CD4-positive, alpha-beta T cell treated with Interferon alpha-2 for 1 hour (primary cell): ENCODE data around the gene STK39.
"Not testable (repeated sequence)": the region's sequence is repeated elsewhere in the genome, so short reads cannot be mapped to it uniquely, and the experiment has no call there.

Source experiments
- DNase-seq, 2 donors: peaks; one replicate each; pipeline ENCODE4 v3.0.0-alpha.2; 2020 to 2022

Gene STK39

DNA sequence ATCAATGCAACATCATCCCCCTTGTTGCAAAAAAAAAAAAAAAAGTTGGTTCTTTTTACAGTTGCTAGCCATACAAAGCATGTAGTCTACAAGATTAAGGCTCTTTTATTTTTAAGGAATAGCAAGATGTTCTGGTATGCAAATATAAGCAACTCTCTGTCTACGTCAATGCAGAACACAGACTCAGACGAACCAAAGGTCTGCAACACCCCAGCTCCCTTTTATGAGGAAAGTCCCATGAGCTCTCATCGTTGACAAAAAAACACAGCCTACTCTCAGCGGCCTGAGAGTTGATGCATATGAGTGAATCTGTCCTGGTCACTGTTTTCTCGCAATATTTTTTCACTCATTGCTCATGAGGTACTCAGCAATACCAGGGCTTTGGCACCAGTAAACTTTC lies 112.9 kb downstream of the STK39 start:
- DNase-seq, result no peak

GRCh38 chr2:168132389-168132788 lies 115.0 kb downstream of the STK39 start:
- no peak for DNase-seq

DNA sequence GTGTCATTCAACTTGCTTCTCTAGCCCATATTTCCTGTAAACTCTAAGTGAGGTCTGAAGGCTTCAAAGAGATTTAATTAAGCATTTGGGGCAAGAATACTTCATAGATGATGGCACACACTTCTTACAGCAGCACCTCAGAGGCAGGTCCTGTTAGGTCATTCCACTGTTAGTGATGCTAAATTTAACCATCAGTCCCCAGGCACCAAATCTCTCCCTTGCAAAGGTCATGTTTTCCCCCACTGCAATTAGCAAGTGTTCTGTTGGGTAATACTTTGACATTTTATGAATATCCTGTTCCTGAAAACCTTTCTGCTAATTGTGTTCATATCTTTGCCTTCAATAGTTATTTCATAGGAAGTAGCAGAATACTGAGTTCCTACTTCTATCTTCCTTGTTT lies 117.0 kb downstream of the STK39 start:
- no peak for DNase-seq

DNA sequence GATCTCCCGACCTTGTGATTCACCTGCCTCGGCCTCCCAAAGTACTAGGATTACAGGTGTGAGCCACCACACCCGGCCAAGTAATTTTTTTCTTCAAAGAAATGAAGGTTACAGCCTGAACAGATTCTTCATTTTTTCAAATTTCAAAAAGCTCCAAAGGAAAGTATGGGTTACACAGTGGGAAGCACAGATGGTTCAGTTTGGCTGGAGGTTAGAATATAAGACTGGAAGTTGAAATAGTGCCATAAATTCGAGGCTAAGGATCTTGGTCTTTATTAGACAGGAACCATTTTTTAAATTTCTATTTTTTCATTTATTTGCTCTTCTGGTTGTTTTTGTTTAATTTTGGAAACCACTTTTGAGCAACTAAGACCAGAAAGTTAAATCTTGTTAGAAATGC lies 120.0 kb downstream of the STK39 start:
- DNase-seq, result no peak

DNA sequence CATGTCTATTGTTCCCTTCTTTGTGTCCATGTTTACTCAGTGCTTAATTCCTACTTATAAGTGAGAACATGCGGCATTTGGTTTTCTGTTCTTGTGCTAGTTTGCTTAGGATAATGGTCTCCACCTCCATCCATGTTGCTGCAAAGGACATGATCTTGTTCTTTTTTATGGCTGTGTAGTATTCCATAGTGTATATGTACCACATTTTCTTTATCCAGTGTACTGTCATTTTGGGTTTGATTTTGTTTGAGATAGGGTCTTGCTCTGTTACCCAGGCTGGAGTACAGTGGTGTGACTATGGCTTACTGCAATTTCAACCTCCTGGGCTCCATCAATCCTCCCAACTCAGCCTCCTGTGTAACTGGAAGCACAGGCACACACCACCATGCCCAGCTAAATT lies 125.2 kb downstream of the STK39 start:
- not testable (repeated sequence) for DNase-seq

GRCh38 chr2:168120730-168121129 lies 126.7 kb downstream of the STK39 start:
- no peak for DNase-seq

- DNase-seq, result no peak
Observed at GRCh38 chr2:168120310-168120709, 127.1 kb downstream of the STK39 start.

DNA sequence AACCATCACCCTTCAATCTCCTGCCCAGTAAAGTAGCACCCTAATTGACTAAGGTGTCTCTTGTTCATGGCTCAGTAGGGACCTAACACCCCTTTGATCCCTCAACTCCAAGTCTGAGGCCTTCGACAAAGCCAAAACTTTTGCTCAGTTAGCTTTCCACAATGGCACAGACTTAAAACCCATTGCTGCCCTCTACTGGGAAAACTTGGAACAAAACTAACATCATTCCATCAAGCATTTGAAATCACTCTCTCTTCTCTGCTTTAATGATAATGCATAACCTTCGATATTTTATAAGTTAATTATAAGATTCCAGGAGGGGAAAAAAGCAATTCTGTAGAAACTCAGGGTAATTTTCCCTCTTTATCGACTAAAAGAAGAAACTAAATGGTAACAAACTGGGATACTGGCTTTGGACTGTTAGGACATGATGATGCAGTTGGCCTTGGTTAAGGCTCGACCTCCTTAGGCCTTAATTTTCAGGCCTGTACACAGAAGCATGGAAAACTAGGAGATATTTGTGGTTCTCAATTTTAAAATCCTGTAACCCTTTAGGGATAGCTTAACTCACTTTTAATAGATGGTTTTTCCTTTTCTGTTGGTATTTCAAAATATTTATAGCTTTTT lies 127.8 kb downstream of the STK39 start:
- peak in 1 of 2 donors; percentile 49 for DNase-seq

DNA sequence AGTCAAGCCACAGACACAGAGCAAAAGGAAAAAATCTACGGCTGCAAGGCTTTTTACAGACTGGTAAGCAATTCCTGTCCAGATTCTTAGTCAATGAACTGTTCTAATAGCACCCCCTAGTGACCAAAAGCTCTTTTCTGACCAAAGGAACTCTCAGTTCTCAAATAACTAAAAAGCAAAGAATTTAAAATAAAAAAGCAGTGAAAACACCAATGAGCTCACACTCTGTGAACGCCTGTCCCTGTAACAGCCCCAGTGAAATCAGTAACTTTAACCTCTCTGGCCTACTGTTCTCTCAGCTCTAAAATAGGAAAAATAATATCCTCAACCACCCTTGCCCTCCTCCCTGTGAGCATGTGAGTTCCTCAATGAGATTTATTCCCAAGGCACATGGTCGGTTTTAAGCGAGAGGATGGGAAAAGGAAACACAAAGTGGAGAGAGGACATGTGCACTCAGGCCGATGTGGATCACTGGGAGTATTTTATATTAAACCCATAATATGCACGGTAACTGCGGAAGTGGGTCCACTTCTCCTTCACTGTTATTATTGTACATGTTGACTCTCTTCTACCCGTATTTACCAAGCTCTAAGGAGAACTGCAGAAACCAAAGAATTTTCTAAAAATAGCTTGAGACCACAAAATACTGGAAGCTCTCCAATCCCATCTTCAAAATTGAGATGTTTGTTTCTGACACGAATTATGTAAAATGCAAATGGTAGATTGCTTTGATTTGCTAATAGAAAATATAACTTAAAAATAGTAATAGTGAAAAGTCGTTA lies 128.5 kb downstream of the STK39 start:
- peak in 1 of 2 donors; percentile 66 for DNase-seq

GRCh38 chr2:168116448-168116847 lies 130.9 kb downstream of the STK39 start:
- DNase-seq, result no peak

- no peak for DNase-seq
Observed at GRCh38 chr2:168114619-168115018, 132.8 kb downstream of the STK39 start.

DNA sequence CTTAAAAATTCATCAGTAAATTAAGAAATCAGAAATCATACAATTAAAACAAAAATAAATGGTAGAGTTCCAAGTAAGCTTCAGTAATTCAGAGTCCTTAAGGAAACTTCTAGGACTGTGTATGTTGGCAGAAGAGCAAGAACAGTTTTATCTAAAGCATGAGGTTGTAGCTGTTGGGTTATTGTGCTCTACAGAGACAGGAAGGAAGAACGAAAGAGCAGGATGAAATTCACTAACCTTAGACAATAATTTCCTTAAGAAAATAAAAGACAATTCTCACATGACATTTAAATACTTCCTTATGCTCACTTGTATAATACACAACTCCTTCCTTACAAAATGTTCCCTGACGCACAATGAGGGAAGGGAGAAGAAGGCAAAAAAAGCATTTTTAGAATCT lies 133.4 kb downstream of the STK39 start:
- no peak for DNase-seq

- no peak for DNase-seq
Observed at GRCh38 chr2:168107322-168107721, 140.1 kb downstream of the STK39 start.

- DNase-seq, result no peak
Observed at GRCh38 chr2:168105127-168105683, 142.2 kb downstream of the STK39 start.

DNA sequence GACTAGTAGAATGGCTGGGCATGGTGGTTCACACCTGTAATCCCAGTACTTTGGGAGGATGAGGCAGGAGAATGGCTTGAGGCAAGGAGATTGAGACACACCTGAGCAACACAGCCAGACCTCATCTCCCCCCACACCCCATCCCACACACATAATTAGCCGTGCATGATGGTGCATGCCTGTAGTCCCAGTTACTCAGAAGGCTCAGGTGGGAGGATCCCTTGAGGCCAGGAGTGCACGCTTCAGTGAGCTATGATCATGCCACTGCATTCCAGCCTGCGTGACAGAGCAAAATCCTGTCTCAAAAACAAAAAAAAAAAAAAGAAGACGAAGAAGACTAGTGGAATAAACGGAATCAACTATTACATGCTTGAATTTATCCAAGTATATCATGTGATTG lies 150.0 kb downstream of the STK39 start:
- no peak for DNase-seq

DNA sequence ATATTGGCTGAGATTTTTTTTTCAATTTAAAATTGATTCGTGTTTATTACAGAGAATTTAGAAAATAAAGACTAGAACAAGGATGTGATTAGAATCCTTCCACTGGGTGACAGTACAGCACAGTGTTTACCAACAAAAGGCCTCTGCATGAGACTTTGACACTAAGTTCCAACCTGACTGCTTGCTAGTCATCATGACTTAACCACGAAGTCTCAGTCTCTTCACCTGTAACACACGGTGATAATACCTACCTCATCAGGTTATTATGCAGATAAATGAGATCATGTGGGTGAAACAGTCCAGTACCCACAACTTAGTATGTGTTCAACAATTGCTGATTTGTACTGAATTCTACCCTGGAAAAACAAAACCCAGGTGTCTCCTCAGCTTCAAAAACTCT lies 151.2 kb downstream of the STK39 start:
- no peak for DNase-seq

DNA sequence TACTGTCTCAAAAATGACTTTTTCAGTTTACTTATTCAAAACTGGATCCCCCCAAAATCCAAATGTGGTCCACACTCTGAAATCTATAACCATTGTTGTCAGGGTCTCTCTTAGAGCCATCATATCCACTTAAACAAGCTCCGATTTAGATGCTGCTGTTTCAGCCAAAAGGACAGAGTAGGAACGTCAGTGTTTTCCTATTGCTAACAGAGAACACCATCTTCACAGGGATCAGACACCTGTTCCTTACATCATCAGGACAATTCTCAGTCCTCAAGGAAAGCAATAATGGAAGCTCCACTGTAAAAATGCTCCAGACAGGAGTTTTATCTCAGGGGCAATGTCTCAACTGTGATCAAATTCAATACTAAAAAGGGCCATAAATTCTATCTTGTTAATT lies 155.4 kb downstream of the STK39 start:
- no peak for DNase-seq

- DNase-seq, result no peak
Observed at GRCh38 chr2:168090366-168091135, 156.8 kb downstream of the STK39 start.

GRCh38 chr2:168089200-168089599 lies 158.2 kb downstream of the STK39 start:
- DNase-seq, result peak in 1 of 2 donors; percentile 6

DNA sequence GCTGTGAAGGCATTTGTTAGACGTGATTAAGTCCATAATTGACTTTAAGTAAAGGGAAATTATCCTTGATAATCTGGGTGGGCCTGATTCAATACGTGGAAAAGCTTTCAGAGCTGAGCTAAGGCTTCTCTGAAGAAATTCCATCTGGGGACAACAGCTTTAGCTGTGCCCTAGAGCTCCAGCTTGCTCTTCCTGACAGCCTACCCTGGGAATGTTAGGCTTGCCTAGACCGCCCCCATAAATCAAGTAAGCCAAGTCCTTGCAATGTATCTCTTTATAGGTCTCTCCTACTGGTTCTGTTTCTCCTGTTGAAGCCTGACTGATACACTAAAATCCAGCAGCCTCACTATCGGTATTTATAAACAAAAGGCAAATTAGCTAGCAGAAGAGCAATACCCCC lies 160.0 kb downstream of the STK39 start:
- DNase-seq, result no peak

DNA sequence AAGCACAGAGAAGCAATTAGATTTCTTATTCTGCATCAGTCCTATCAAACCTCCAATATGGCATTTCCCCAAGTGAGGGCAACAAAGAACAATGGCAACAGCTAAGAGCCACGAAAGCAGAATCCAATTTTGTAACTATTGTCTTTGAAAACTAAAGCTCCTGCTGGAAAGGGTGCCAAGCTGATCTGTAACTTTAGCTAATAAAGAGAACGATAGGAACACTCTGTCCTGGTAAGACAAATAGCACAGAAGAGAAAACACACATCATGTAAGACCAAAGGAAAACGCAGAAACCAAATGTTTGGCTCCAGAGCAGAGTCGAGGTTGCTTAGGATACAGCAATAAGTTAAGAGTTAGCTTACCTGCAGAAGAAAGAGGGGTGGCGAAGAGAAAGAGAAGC lies 160.5 kb downstream of the STK39 start:
- no peak for DNase-seq

DNA sequence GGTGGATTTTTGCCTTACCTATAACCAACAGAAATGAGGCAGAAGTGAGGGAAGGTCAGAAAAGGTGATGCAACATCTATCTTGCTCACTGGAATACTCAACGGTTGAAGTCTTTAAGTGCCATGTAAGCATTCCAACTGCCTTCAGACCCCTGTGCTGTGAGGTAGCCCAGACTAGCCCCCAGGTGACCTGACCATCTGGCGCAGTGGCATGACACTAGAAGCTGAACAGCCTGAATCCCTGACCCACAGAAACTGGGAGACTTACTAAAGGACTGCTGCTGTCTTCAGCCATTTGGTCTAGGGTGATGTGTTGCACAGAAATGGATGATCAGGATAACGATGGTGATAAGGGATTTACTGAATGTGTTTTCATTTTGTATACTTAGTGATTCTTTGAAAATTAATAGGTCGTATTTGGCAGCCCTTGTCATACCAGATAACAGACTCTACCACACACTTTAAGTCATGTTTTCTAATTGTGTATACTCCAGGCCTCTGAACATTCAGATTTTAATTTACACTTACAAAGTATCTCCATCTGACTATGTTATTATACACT lies 161.5 kb downstream of the STK39 start:
- DNase-seq, result no peak

GRCh38 chr2:168084288-168084687 lies 163.1 kb downstream of the STK39 start:
- DNase-seq, result no peak
